Tibial nerve (tissue), 4 donors: ENCODE measurements around the gene KIF17.

Source experiments
- CTCF ChIP-seq, 5 experiments: fragments of 200-600 bp in 3 of 5; fragments of 450-650 bp in 2 of 5; sonication (generic) in 3 of 5; IDR thresholded peaks; one replicate each; pipeline ENCODE4 v1.5.1; 2016 to 2019; ENCODE audit warnings: antibody characterized with exemption in 5 of 5, mild to moderate bottlenecking in 3 of 5, moderate library complexity in 2 of 5
- EP300 ChIP-seq, 2 donors: sonication (generic); formaldehyde crosslinking; IDR thresholded peaks; one replicate each; pipeline ENCODE4 v1.6.1; 2017; ENCODE audit warnings: antibody characterized with exemption in 2 of 2, mild to moderate bottlenecking in 1 of 2
- POLR2A ChIP-seq, 2 donors: fragments of 450-650 bp; IDR thresholded peaks; one replicate each; pipeline ENCODE4 v1.6.1; 2017; ENCODE audit warnings: antibody characterized with exemption in 2 of 2, mild to moderate bottlenecking in 2 of 2, moderate library complexity in 2 of 2

- TF ChIP-seq EP300 (IDR thresholded peaks at IDR 0.05) (no peak), CTCF (IDR thresholded peaks at IDR 0.05) (no peak), POLR2A (IDR thresholded peaks at IDR 0.05) (no peak)
Measured at GRCh38 chr1:20645414-20645813, 72.4 kb downstream of the KIF17 start.
